ENCODE measurements around the gene KCTD20. TPM values are rescaled to one million over a fixed set of nuclear protein-coding genes. Genes with fewer than 3 reads are reported as not detected.

The KCTD20 gene
- total RNA-seq, 2 experiments from 2014 or later = 73.6 to 84.6 TPM

DNA sequence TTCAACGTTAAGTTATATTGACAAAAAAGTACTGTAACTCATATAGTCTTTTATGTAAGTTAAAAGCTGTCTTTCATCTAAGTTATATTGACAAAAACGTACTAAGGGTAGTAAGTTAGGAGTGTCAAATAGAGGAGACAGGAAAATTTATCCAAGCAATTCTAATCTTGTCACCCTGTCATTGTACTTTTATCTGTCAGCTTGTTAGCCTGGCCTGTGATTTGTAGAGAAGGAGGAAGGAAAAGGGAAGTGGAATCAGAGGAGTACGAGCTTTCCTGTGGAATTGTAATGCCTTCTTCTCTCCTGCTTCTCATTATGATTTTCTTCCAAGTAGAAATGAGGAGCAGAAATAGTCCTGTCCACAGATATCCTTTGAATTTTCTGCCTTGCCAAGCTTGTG, 18.8 kb downstream of the KCTD20 start:
- TSS peak; percentile 12 for BruUV-seq (replicated peaks)
- intact Hi-C loops (cut with micrococcal nuclease; ENCODE audit: unreplicated experiment) = no loop called here
- peaks cover 91% of the 10 kb centered on the region for H3K79me2 ChIP-seq (ENCODE audit: insufficient read depth, low read depth, low read length)
- no peaks in the 10 kb centered on the region for H3K4me1 ChIP-seq (ENCODE audit: insufficient read depth, low read length, poor library complexity, severe bottlenecking)
- DNase-seq (ENCODE audit: low spot score) = no peak
- H3K4me3 ChIP-seq (ENCODE audit: low read depth, low read length, poor library complexity, severe bottlenecking) = no peak overlapping the region
- ChIA-PET CTCF (ENCODE audit: unreplicated experiment) (no interaction called here), POLR2A (interaction anchor here (0.5 to 1.6 kb wide), 6 partner anchors 18 to 187 kb away, joined by 3 to 4 read pairs (median 4); no protein-coding TSS in a partner anchor)
- H3K9me3 ChIP-seq (ENCODE audit: low read length) = no peaks in the 10 kb centered on the region
- peaks cover 4% of the 10 kb centered on the region; the same call in 1 of the 2 replicates for H4K20me1 ChIP-seq (ENCODE audit: insufficient read depth, low read length)
- no peak overlapping the region for H3K4me2 ChIP-seq (ENCODE audit: low read length)
- H3K27ac ChIP-seq (ENCODE audit: low read depth, low read length, poor library complexity, severe bottlenecking) = no peak overlapping the region
- TF ChIP-seq, protein P1, sequence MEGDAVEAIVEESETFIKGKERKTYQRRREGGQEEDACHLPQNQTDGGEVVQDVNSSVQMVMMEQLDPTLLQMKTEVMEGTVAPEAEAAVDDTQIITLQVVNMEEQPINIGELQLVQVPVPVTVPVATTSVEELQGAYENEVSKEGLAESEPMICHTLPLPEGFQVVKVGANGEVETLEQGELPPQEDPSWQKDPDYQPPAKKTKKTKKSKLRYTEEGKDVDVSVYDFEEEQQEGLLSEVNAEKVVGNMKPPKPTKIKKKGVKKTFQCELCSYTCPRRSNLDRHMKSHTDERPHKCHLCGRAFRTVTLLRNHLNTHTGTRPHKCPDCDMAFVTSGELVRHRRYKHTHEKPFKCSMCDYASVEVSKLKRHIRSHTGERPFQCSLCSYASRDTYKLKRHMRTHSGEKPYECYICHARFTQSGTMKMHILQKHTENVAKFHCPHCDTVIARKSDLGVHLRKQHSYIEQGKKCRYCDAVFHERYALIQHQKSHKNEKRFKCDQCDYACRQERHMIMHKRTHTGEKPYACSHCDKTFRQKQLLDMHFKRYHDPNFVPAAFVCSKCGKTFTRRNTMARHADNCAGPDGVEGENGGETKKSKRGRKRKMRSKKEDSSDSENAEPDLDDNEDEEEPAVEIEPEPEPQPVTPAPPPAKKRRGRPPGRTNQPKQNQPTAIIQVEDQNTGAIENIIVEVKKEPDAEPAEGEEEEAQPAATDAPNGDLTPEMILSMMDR (conservative IDR thresholded peaks at IDR 0.05; ENCODE audit: low read length) = no peak
- no peak for TF ChIP-seq EZH2phosphoT487 (IDR thresholded peaks at IDR 0.05; ENCODE audit: borderline replicate concordance, low read depth, low read length)
- H2AFZ ChIP-seq (ENCODE audit: low read length) = no peak overlapping the region
- no peaks in the 10 kb centered on the region for H3K9me2 ChIP-seq (ENCODE audit: insufficient read depth, low read length)
- H3K36me3 ChIP-seq (ENCODE audit: insufficient read depth, low read length) = peaks cover 48% of the 10 kb centered on the region

DNA sequence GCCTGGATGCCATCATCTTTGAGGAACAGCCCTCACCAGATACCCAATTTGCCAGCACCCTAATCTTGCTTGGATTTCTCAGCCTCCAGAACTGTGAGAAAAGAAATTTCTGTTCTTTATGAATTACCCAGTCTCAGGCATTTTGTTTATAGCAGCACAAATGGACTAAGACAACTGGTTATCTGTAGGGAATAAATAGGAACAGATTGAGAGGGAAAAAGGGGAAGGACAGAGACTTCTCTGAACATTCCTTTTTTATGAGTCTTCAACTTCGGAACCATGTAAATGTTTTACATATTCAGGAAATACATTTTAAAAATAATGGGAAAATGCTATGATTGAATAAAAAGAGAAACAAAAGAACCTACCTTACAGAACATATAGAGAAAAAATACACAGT, 20.9 kb downstream of the KCTD20 start:
- BruUV-seq (replicated peaks) = no TSS peak
- ChIA-PET CTCF (ENCODE audit: unreplicated experiment) (no interaction called here), POLR2A (no interaction called here)
- Histone ChIP-seq H3K36me3 (ENCODE audit: insufficient read depth, low read length) (peaks cover 45% of the 10 kb centered on the region), H3K4me3 (ENCODE audit: low read depth, low read length, poor library complexity, severe bottlenecking) (no peak overlapping the region), H4K20me1 (ENCODE audit: insufficient read depth, low read length) (peaks cover 4% of the 10 kb centered on the region; the same call in 1 of the 2 replicates), H2AFZ (ENCODE audit: low read length) (no peak overlapping the region), H3K27ac (ENCODE audit: low read depth, low read length, poor library complexity, severe bottlenecking) (no peak overlapping the region), H3K9me3 (ENCODE audit: low read length) (peaks cover 4% of the 10 kb centered on the region; the same call in 1 of the 2 replicates), H3K79me2 (ENCODE audit: insufficient read depth, low read depth, low read length) (peaks cover 92% of the 10 kb centered on the region), H3K4me1 (ENCODE audit: insufficient read depth, low read length, poor library complexity, severe bottlenecking) (peaks cover 7% of the 10 kb centered on the region), H3K9me2 (ENCODE audit: insufficient read depth, low read length) (no peaks in the 10 kb centered on the region), H3K4me2 (ENCODE audit: low read length) (no peak overlapping the region)
- TF ChIP-seq EZH2phosphoT487 (IDR thresholded peaks at IDR 0.05; ENCODE audit: borderline replicate concordance, low read depth, low read length) = no peak
- TF ChIP-seq, protein P1 (conservative IDR thresholded peaks at IDR 0.05; ENCODE audit: low read length) = no peak
- intact Hi-C loops (cut with micrococcal nuclease; ENCODE audit: unreplicated experiment) = no loop called here
- no peak for DNase-seq (ENCODE audit: low spot score)

DNA sequence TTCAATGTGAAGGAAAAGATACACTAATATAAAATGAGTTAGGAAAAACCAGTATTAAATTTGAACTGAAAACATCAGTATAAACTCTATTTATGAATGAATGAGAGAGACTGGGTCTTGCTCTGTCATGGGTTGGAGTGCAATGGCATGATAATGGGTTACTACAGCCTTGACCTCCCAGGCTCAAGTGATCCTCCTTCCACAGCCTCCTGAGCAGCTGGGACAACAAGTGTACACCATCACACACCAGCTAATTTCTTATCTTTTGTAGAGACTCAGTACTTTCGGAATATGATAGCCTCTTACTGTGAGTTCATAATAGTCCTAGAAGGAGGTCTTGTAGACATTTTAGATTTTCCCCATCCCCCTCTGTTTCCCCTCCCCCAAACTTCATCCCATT, 21.4 kb downstream of the KCTD20 start:
- intact Hi-C loops (cut with micrococcal nuclease; ENCODE audit: unreplicated experiment) = no loop called here
- Histone ChIP-seq H4K20me1 (ENCODE audit: insufficient read depth, low read length) (peaks cover 4% of the 10 kb centered on the region; the same call in 1 of the 2 replicates), H3K9me2 (ENCODE audit: insufficient read depth, low read length) (no peaks in the 10 kb centered on the region), H3K36me3 (ENCODE audit: insufficient read depth, low read length) (peaks cover 44% of the 10 kb centered on the region), H3K4me3 (ENCODE audit: low read depth, low read length, poor library complexity, severe bottlenecking) (no peak overlapping the region), H2AFZ (ENCODE audit: low read length) (no peak overlapping the region), H3K27ac (ENCODE audit: low read depth, low read length, poor library complexity, severe bottlenecking) (no peak overlapping the region), H3K4me2 (ENCODE audit: low read length) (no peak overlapping the region), H3K4me1 (ENCODE audit: insufficient read depth, low read length, poor library complexity, severe bottlenecking) (peaks cover 13% of the 10 kb centered on the region), H3K79me2 (ENCODE audit: insufficient read depth, low read depth, low read length) (peaks cover 92% of the 10 kb centered on the region), H3K9me3 (ENCODE audit: low read length) (peaks cover 4% of the 10 kb centered on the region; the same call in 1 of the 2 replicates)
- ChIA-PET POLR2A (no interaction called here), CTCF (ENCODE audit: unreplicated experiment) (no interaction called here)
- no peak for TF ChIP-seq EZH2phosphoT487 (IDR thresholded peaks at IDR 0.05; ENCODE audit: borderline replicate concordance, low read depth, low read length)
- TF ChIP-seq, protein P1 (conservative IDR thresholded peaks at IDR 0.05; ENCODE audit: low read length) = no peak
- no TSS peak for BruUV-seq (replicated peaks)
- no peak for DNase-seq (ENCODE audit: low spot score)

Measured in OCI-LY7 (cell line).